Memory B cell (primary cell): ENCODE results near the gene IFNGR2.
"Not testable (repeated sequence)": the region's sequence is repeated elsewhere in the genome, so short reads cannot be mapped to it uniquely, and the experiment has no call there.

Experiments
- ATAC-seq: fragments of 150-1000 bp; cut with Tn5 transposase; 2 replicates; pipeline ENCODE4 v1.10.0; 2021; ENCODE audit warnings: low read depth, mild to moderate bottlenecking, moderate library complexity
- DNase-seq, 2 donors: peaks; one replicate each; pipeline ENCODE4 v3.0.0; 2022; ENCODE audit warnings: low spot score in 2 of 2
- H3K27ac Mint-ChIP-seq: one replicate; pipeline ENCODE4 v1.8.0; 2022; ENCODE audit warnings: mild to moderate bottlenecking, moderate library complexity, mixed read lengths
- H3K27me3 Mint-ChIP-seq: one replicate; pipeline ENCODE4 v1.8.0; 2022; ENCODE audit warnings: mixed read lengths
- H3K36me3 Mint-ChIP-seq: one replicate; pipeline ENCODE4 v1.8.0; 2022; ENCODE audit warnings: mild to moderate bottlenecking, mixed read lengths
- H3K4me1 Mint-ChIP-seq: one replicate; pipeline ENCODE4 v1.8.0; 2022; ENCODE audit warnings: mixed read lengths
- H3K4me3 Mint-ChIP-seq: one replicate; pipeline ENCODE4 v1.8.0; 2022; ENCODE audit warnings: mild to moderate bottlenecking, moderate library complexity, mixed read lengths
- H3K9me3 Mint-ChIP-seq: one replicate; pipeline ENCODE4 v1.8.0; 2022; ENCODE audit warnings: mixed read lengths

The IFNGR2 gene

GRCh38 chr21:33427051-33427450 is 23.8 kb downstream of the IFNGR2 start:
- DNase-seq (no peak), ATAC-seq (no peak)
- Mint-ChIP-seq H3K36me3 (peaks cover 20% of the 10 kb centered on the region), H3K9me3 (no peaks in the 10 kb centered on the region), H3K4me3 (no peak overlapping the region), H3K27me3 (no peaks in the 10 kb centered on the region), H3K4me1 (peaks cover 11% of the 10 kb centered on the region), H3K27ac (no peak overlapping the region)

- peaks cover 30% of the 10 kb centered on the region for H3K36me3 Mint-ChIP-seq
- ATAC-seq (no peak), DNase-seq (no peak)
Observed at GRCh38 chr21:33428669-33429068, 25.5 kb downstream of the IFNGR2 start.

GRCh38 chr21:33430858-33431257 is 27.6 kb downstream of the IFNGR2 start:
- Mint-ChIP-seq H3K9me3 (no peaks in the 10 kb centered on the region), H3K27me3 (no peaks in the 10 kb centered on the region), H3K4me1 (peaks cover 36% of the 10 kb centered on the region), H3K36me3 (peaks cover 36% of the 10 kb centered on the region), H3K4me3 (no peak overlapping the region), H3K27ac (peak overlapping the region; percentile 45)
- ATAC-seq (no peak), DNase-seq (no peak)

More at GRCh38 chr21:33428669-33429068, 25.5 kb downstream of the IFNGR2 start:
- H3K4me3 Mint-ChIP-seq: no peak overlapping the region
- H3K4me1 Mint-ChIP-seq: peaks cover 23% of the 10 kb centered on the region
- H3K27ac Mint-ChIP-seq: peak overlapping the region; percentile 55
- H3K9me3 Mint-ChIP-seq: no peaks in the 10 kb centered on the region
- no peaks in the 10 kb centered on the region for H3K27me3 Mint-ChIP-seq

- H3K4me1 Mint-ChIP-seq: peaks cover 34% of the 10 kb centered on the region
- peak overlapping the region; percentile 87 for H3K27ac Mint-ChIP-seq
- ATAC-seq: peak; percentile 24
- DNase-seq: no peak
- peaks cover 35% of the 10 kb centered on the region for H3K36me3 Mint-ChIP-seq
- no peak overlapping the region for H3K4me3 Mint-ChIP-seq
- H3K27me3 Mint-ChIP-seq: no peaks in the 10 kb centered on the region
- H3K9me3 Mint-ChIP-seq: no peaks in the 10 kb centered on the region
Observed at GRCh38 chr21:33432496-33432895, 29.3 kb downstream of the IFNGR2 start.

- DNase-seq: no peak
- Mint-ChIP-seq H3K4me3 (peak overlapping the region; percentile 60), H3K4me1 (peaks cover 34% of the 10 kb centered on the region), H3K27ac (peak overlapping the region; percentile 87), H3K36me3 (peaks cover 39% of the 10 kb centered on the region), H3K27me3 (no peaks in the 10 kb centered on the region), H3K9me3 (no peaks in the 10 kb centered on the region)
- ATAC-seq: no peak
Observed at GRCh38 chr21:33433001-33433400, 29.8 kb downstream of the IFNGR2 start.

GRCh38 chr21:33433425-33434114 is 30.4 kb downstream of the IFNGR2 start:
- no peaks in the 10 kb centered on the region for H3K27me3 Mint-ChIP-seq
- peaks cover 34% of the 10 kb centered on the region for H3K4me1 Mint-ChIP-seq
- peak overlapping the region; percentile 60 for H3K4me3 Mint-ChIP-seq
- H3K9me3 Mint-ChIP-seq: no peaks in the 10 kb centered on the region
- H3K27ac Mint-ChIP-seq: peak overlapping the region; percentile 87
- no peak for DNase-seq
- H3K36me3 Mint-ChIP-seq: peaks cover 39% of the 10 kb centered on the region
- ATAC-seq: no peak

- peaks cover 33% of the 10 kb centered on the region for H3K4me1 Mint-ChIP-seq
- peak overlapping the region; percentile 65 for H3K27ac Mint-ChIP-seq
- no peaks in the 10 kb centered on the region for H3K27me3 Mint-ChIP-seq
- DNase-seq: peak in 1 of 2 donors; percentile 20
- no peaks in the 10 kb centered on the region for H3K9me3 Mint-ChIP-seq
- H3K36me3 Mint-ChIP-seq: peaks cover 36% of the 10 kb centered on the region
- peak; percentile 85 for ATAC-seq
- H3K4me3 Mint-ChIP-seq: peak overlapping the region; percentile 30
Observed at GRCh38 chr21:33434770-33435360, 31.7 kb downstream of the IFNGR2 start.

GRCh38 chr21:33437140-33437539 is 33.9 kb downstream of the IFNGR2 start:
- H3K9me3 Mint-ChIP-seq: no peaks in the 10 kb centered on the region
- ATAC-seq (no peak), DNase-seq (no peak)
- H3K36me3 Mint-ChIP-seq: peaks cover 35% of the 10 kb centered on the region
- no peaks in the 10 kb centered on the region for H3K27me3 Mint-ChIP-seq
- H3K4me3 Mint-ChIP-seq: no peak overlapping the region
- H3K27ac Mint-ChIP-seq: no peak overlapping the region
- peaks cover 45% of the 10 kb centered on the region for H3K4me1 Mint-ChIP-seq

GRCh38 chr21:33441489-33442477 is 38.6 kb downstream of the IFNGR2 start:
- peak; percentile 45 to 53 for DNase-seq
- peaks cover 9% of the 10 kb centered on the region for H3K36me3 Mint-ChIP-seq

GRCh38 chr21:33443194-33443593 is 40.0 kb downstream of the IFNGR2 start:
- ATAC-seq (no peak), DNase-seq (no peak)
- no peak overlapping the region for H3K4me3 Mint-ChIP-seq
- H3K9me3 Mint-ChIP-seq: no peaks in the 10 kb centered on the region
- peaks cover 3% of the 10 kb centered on the region for H3K36me3 Mint-ChIP-seq
- H3K4me1 Mint-ChIP-seq: peaks cover 31% of the 10 kb centered on the region
- peak overlapping the region; percentile 79 for H3K27ac Mint-ChIP-seq
- no peaks in the 10 kb centered on the region for H3K27me3 Mint-ChIP-seq

More at GRCh38 chr21:33441489-33442477, 38.6 kb downstream of the IFNGR2 start:
- H3K4me1 Mint-ChIP-seq: peaks cover 33% of the 10 kb centered on the region
- peak; percentile 85 for ATAC-seq
- H3K27ac Mint-ChIP-seq: peak overlapping the region; percentile 79
- no peaks in the 10 kb centered on the region for H3K9me3 Mint-ChIP-seq
- peak overlapping the region; percentile 52 for H3K4me3 Mint-ChIP-seq
- no peaks in the 10 kb centered on the region for H3K27me3 Mint-ChIP-seq

- peaks cover 28% of the 10 kb centered on the region for H3K4me1 Mint-ChIP-seq
- no peaks in the 10 kb centered on the region for H3K27me3 Mint-ChIP-seq
- no peak overlapping the region for H3K4me3 Mint-ChIP-seq
- H3K27ac Mint-ChIP-seq: peak overlapping the region; percentile 21
- ATAC-seq (no peak), DNase-seq (no peak)
- no peaks in the 10 kb centered on the region for H3K9me3 Mint-ChIP-seq
- no peaks in the 10 kb centered on the region for H3K36me3 Mint-ChIP-seq
Observed at GRCh38 chr21:33444499-33444898, 41.3 kb downstream of the IFNGR2 start.

- DNase-seq, H3K27me3 Mint-ChIP-seq, H3K4me3 Mint-ChIP-seq, H3K36me3 Mint-ChIP-seq, H3K27ac Mint-ChIP-seq, ATAC-seq, H3K9me3 Mint-ChIP-seq: not testable (repeated sequence)
- peaks cover 20% of the 10 kb centered on the region for H3K4me1 Mint-ChIP-seq
Observed at GRCh38 chr21:33446620-33447019, 43.4 kb downstream of the IFNGR2 start.

- H3K4me1 Mint-ChIP-seq: peaks cover 5% of the 10 kb centered on the region
- H3K4me3 Mint-ChIP-seq: no peak overlapping the region
- DNase-seq: no peak
- H3K27ac Mint-ChIP-seq: no peak overlapping the region
- ATAC-seq: no peak
- H3K36me3 Mint-ChIP-seq: peaks cover 12% of the 10 kb centered on the region
- H3K9me3 Mint-ChIP-seq: no peaks in the 10 kb centered on the region
- no peaks in the 10 kb centered on the region for H3K27me3 Mint-ChIP-seq
Observed at GRCh38 chr21:33449616-33450015, 46.4 kb downstream of the IFNGR2 start.

- Mint-ChIP-seq H3K36me3 (peaks cover 12% of the 10 kb centered on the region), H3K4me1 (no peaks in the 10 kb centered on the region), H3K27ac (no peak overlapping the region), H3K9me3 (no peaks in the 10 kb centered on the region), H3K27me3 (no peaks in the 10 kb centered on the region), H3K4me3 (no peak overlapping the region)
- DNase-seq: no peak
- no peak for ATAC-seq
Observed at GRCh38 chr21:33451634-33452071, 48.4 kb downstream of the IFNGR2 start.
